Measurements from ENCODE around the gene GRIK3.

DNA sequence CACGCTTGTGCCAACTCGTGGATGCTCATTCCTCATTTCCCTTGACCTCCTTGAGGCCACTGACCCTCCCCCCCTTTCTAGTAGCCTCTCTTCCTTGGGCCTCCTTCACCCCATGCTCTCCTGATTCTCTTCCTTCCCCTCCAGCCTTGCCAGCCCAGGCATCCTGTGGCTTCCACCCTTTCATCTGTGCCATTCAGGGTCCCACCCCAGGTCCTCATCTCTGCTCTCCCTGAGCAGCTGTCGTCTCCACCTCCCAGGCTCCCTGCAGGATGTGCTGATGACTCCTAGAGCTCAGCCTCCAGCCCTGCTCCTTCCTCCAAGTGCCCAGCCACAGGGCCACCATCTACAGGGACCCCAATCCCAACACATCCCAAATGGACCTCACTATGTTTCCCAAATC lies 197.4 kb downstream of the GRIK3 start:
- TF ChIP-seq, protein P1, sequence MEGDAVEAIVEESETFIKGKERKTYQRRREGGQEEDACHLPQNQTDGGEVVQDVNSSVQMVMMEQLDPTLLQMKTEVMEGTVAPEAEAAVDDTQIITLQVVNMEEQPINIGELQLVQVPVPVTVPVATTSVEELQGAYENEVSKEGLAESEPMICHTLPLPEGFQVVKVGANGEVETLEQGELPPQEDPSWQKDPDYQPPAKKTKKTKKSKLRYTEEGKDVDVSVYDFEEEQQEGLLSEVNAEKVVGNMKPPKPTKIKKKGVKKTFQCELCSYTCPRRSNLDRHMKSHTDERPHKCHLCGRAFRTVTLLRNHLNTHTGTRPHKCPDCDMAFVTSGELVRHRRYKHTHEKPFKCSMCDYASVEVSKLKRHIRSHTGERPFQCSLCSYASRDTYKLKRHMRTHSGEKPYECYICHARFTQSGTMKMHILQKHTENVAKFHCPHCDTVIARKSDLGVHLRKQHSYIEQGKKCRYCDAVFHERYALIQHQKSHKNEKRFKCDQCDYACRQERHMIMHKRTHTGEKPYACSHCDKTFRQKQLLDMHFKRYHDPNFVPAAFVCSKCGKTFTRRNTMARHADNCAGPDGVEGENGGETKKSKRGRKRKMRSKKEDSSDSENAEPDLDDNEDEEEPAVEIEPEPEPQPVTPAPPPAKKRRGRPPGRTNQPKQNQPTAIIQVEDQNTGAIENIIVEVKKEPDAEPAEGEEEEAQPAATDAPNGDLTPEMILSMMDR (conservative IDR thresholded peaks at IDR 0.05) = no peak
- no peak for TF ChIP-seq ZFX (IDR thresholded peaks at IDR 0.05)
